NT2/D1 (cell line): Measurements from ENCODE around the gene RPL19.

Experiments used
- SUZ12 ChIP-seq: IDR thresholded peaks from 2 replicates; pipeline ENCODE4 v1.6.1; 2011; ENCODE audit not compliant: insufficient read length, insufficient read depth; ENCODE audit errors: extremely low read depth
- YY1 ChIP-seq: IDR thresholded peaks from 2 replicates; pipeline ENCODE4 v1.6.1; 2011; ENCODE audit not compliant: insufficient read length, insufficient read depth
- ZNF274 ChIP-seq: IDR thresholded peaks from 2 replicates; pipeline ENCODE4 v1.6.1; 2011; ENCODE audit warnings: mild to moderate bottlenecking, low read depth, low read length

DNA sequence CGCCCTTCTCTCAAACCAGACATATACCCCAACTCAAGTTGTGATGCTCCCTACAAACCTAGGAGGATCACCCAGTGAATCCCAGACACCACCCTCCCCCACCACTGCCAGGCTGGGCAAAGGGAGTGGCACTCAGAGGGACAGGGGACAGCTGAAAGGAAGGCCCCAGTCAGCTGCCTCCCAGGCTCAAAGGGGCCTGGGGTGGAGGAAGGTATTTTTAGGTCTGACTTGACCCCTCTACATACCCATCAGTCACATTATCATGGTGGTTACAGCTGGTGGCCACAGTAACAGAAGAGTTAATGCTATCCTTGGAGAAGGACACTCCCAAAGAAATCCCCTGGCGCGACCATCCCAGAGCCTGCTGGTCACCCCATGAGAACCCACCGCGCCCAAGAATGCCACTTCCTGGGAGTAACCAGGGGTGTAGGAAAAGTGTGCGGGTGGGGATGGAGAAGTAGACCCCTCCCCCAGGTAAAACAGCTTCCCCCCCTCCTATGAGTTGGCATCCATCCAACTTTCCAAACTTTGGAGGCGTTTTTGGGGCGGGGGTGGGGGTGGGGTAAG lies 3.8 kb upstream of the RPL19 start:
- TF ChIP-seq SUZ12 (no peak), ZNF274 (no peak), YY1 (no peak)
